GM18502 (cell line): ENCODE data around the gene MMP28.
A peak's percentile ranks its signal among the peaks of the same experiment; 100 is the strongest.

ENCODE experiments used
- ATAC-seq: cut with Tn5 transposase; IDR thresholded peaks from one replicate; pipeline ENCODE4 v1.9.1; 2021; ENCODE audit warnings: mild to moderate bottlenecking; ENCODE audit not compliant: unreplicated experiment, poor library complexity

The MMP28 gene

GRCh38 chr17:35795007-35795870 lies at the start of gene MMP28:
Gene MMP28, minus strand, starts transcription at chr17:35795641. Its CDS starts 264 bp downstream, at chr17:35795377.
- no peak for ATAC-seq

DNA sequence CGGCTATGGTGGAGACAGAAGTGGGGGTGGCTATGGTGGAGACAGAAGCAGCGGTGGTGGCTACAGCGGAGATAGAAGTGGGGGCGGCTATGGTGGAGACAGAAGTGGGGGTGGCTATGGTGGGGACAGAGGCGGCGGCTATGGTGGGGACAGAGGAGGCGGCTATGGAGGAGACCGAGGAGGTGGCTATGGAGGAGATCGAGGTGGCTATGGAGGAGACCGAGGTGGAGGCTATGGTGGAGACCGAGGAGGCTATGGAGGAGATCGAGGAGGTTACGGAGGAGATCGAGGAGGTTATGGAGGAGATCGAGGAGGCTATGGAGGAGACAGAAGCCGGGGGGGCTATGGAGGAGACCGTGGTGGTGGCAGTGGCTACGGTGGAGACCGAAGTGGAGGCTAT lies 49.1 kb upstream of the MMP28 start:
- no peak for ATAC-seq

DNA sequence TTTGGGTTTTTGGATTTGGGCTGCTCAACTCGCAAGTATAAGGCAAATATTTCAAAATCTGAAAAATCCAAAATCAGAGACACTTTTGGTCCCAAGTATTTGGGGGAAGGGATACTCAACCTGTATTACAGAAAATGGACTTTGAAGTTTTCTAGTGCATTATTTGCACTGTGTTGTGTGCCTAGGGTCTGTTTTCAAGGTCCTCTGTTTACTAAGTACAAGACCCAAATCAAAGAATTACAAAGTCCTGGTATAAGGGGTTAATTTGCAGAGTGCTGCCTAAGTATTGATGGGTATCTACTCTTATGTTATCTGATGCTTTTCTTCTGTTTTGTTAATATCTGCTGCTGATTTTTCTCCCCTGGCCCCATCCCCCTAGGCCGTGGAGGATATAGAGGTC lies 48.3 kb upstream of the MMP28 start:
- no peak for ATAC-seq

GRCh38 chr17:35842239-35842638 lies 46.8 kb upstream of the MMP28 start:
- no peak for ATAC-seq

DNA sequence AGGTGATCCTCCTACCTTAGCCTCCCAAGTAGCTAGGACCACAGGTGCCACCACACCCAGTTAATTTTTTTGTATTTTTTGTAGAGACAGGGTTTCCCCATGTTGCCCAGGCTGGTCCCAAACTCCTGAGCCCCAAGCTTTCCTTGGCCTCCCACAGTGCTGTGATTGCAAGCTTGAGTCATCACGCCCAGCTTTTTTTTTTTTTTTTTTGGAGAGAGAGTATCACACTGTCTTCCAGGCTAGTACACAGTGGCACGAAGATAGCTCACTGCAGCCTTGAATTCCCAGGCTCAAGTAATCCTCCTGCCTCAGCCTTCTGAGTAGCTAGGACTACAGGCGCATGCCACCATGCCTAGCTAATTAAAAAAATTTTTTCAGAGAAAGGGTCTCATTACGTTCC lies 46.1 kb upstream of the MMP28 start:
- ATAC-seq, result no peak

- ATAC-seq, result no peak
These were observed 45.7 kb upstream of the MMP28 start for GRCh38 chr17:35841101-35841500.

DNA sequence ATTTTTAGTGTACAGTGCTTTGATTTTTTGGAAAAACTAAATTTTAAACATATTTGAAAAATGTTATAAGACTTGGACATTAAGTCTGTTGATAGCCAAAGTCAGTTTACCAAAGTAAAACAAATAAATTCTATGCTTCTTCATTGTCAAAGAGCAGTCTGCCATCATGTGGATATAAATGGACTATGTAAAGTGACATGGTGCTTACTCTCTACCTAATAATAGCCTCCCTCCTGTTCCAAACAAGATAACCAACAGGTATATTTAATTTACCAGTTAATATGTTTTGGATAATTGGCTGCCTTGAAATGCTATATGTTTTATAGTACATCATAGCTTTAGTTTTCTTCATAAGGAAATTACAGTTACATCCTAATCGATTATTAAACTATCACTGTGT lies 29.8 kb upstream of the MMP28 start:
- ATAC-seq, result no peak

GRCh38 chr17:35821308-35821707 lies 25.9 kb upstream of the MMP28 start:
- ATAC-seq, result no peak

- no peak for ATAC-seq
These were observed 24.0 kb upstream of the MMP28 start for GRCh38 chr17:35819455-35819854.

- ATAC-seq, result no peak
These were observed 21.8 kb upstream of the MMP28 start for GRCh38 chr17:35817196-35817595.

- no peak for ATAC-seq
These were observed 21.3 kb upstream of the MMP28 start for GRCh38 chr17:35816723-35817122.

GRCh38 chr17:35812456-35812855 lies 17.0 kb upstream of the MMP28 start:
- no peak for ATAC-seq

GRCh38 chr17:35811759-35812158 lies 16.3 kb upstream of the MMP28 start:
- ATAC-seq, result no peak

DNA sequence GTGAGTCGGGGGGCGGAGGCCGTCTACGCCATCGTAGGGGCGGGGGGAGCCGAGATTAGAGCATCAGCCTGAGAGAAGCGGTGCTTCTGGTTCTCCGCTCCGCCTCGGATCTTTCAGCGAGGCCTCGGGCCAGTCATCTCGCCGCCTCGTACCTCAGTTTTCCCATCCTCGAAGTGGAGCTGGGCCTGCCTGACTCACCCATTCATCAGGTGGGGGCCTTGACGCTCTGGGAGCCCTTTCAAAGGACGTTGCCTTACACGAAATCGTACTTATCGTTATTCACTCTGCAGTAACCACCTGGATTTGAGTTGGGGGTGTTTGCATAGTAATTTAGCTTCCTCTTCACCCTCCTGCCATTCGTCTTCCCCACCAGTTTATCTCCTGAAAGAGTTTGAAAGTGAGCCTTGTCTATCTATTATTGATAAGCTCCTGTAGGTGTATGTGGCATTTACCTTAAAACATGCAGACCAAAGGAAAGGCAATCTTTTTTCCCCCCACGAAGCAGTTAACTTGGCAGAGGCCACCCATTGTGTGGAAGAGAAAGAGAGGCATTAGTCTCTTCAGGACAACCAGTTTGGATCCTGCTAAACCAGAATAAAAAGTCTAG lies 14.5 kb upstream of the MMP28 start:
- ATAC-seq, result no peak

- peak; percentile 93 for ATAC-seq
These were observed 13.8 kb upstream of the MMP28 start, which contains the start of gene TAF15 for GRCh38 chr17:35808962-35809854. Gene TAF15, plus strand, starts transcription at chr17:35809484. Its CDS starts 86 bp downstream, at chr17:35809570.

- no peak for ATAC-seq
These were observed 13.0 kb upstream of the MMP28 start for GRCh38 chr17:35808240-35808961.

DNA sequence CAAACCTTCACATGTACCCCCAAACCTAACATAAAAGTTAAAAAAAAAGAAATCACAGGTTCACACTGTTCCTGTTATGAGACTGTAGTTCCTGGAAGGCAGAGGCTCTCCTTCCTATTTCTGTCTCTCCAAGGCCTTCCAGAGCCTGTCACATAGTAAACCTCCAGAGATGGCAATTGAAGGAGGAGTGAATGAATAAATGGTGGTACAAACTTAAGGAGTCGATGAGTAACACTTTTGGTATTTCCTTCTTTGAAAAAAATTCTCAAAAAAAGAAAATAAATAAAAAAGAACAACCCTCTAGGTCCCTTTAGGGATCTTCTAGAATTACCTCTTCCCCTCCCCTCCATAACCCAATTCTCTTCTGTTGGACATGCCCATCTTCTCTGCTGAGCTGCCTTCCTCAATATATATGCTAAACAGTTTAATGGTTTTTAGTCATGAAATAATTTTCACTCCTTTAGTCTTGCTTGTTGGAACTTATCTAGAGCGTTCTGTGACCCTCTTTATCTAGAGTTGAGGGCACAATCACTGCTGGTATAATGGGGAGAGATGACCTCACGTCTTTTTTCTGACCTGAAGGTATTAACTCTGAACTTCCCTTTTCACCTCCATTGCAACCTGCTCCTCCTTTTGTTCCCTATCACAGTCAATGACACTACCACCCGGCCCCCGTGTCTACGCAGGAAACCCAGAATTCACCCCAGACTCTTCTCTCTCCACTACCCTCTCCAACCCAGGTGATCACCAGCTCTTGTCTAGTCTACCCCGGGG lies 12.1 kb upstream of the MMP28 start:
- no peak for ATAC-seq

DNA sequence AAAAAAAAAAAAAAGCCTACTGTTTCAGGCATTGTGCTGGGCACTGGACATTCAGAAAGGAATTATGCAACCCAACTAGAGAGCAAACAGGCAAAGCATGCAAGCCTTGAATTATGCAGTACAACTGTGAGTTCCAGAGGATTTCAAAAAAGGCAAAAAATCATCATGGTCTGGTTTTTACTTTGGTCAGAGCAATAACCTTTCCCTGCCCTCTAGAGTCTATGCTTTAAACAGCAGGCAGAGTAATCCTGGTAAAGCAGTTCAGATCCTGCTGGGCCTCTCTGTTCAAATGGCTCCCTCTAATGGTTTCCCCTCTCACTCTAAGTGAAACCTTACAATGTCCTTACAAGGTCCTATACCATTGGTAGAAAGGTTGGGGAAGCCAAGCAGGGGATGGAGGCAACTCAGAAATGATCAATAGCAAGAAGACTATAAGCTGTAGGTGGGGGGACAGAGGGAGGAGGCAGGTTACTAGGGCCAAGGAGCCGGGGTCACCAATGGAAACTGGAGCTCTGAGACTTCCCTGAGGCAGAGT lies 9.3 kb upstream of the MMP28 start:
- ATAC-seq, result no peak

- no peak for ATAC-seq
These were observed 6.3 kb upstream of the MMP28 start for GRCh38 chr17:35801583-35802224.
